Measurements from ENCODE around the gene OSBPL3. TPM values are rescaled to one million over a fixed set of nuclear protein-coding genes. Genes with fewer than 3 reads are reported as not detected.

The OSBPL3 gene
- total RNA-seq, 1 experiment from 2014 or later, result 16.0 TPM

DNA sequence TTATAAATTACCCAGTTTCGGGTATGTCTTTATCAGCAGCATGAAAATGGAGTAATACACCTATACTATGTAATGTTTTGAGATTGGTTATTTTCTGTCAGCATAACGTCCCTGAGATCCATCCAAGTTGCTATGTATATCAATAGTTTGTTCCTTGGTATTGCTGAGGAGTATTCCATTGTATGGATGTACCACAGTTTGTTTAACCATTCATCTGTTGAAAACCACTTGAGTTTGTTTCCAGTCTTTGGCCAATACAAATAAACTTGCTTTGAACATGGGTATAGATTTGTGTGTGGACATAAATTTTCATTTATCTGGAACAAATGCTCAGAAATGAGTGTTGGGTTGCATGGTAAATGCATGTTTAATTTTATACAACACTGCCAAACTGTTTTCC, 119.4 kb downstream of the OSBPL3 start:
- H3K27ac Mint-ChIP-seq, result no peak overlapping the region
- H3K36me3 Mint-ChIP-seq, result peaks cover 24% of the 10 kb centered on the region
- TF ChIP-seq, protein P1, sequence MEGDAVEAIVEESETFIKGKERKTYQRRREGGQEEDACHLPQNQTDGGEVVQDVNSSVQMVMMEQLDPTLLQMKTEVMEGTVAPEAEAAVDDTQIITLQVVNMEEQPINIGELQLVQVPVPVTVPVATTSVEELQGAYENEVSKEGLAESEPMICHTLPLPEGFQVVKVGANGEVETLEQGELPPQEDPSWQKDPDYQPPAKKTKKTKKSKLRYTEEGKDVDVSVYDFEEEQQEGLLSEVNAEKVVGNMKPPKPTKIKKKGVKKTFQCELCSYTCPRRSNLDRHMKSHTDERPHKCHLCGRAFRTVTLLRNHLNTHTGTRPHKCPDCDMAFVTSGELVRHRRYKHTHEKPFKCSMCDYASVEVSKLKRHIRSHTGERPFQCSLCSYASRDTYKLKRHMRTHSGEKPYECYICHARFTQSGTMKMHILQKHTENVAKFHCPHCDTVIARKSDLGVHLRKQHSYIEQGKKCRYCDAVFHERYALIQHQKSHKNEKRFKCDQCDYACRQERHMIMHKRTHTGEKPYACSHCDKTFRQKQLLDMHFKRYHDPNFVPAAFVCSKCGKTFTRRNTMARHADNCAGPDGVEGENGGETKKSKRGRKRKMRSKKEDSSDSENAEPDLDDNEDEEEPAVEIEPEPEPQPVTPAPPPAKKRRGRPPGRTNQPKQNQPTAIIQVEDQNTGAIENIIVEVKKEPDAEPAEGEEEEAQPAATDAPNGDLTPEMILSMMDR (IDR thresholded peaks at IDR 0.05), result no peak
- TF ChIP-seq TP53 (CRISPR knock-in tag; IDR thresholded peaks at IDR 0.05) (no peak), NR1H2 (CRISPR knock-in tag; IDR thresholded peaks at IDR 0.05) (no peak), ELF4 (CRISPR knock-in tag; IDR thresholded peaks at IDR 0.05; ENCODE audit: low read depth) (no peak)
- TF ChIP-seq, protein P2, sequence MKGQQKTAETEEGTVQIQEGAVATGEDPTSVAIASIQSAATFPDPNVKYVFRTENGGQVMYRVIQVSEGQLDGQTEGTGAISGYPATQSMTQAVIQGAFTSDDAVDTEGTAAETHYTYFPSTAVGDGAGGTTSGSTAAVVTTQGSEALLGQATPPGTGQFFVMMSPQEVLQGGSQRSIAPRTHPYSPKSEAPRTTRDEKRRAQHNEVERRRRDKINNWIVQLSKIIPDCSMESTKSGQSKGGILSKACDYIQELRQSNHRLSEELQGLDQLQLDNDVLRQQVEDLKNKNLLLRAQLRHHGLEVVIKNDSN (CRISPR knock-in tag; IDR thresholded peaks at IDR 0.05), result no peak
- no peaks in the 10 kb centered on the region; the same call in 1 of the 2 replicates for H3K27me3 Mint-ChIP-seq (ENCODE audit: low read depth)
- DNase-seq (ENCODE audit: low spot score) (no peak), ATAC-seq (no peak)
- no peaks in the 10 kb centered on the region for H3K4me1 Mint-ChIP-seq
- POLR2A ChIA-PET, result no interaction called here
- H3K4me3 Mint-ChIP-seq, result no peak overlapping the region
- CTCF ChIA-PET, result no interaction called here
- 0 out of 2 replicates have a peak, but pooled peaks cover 3% of the 10 kb centered on the region for H3K9me3 Mint-ChIP-seq

GRCh38 chr7:24858108-24858977, 121.6 kb downstream of the OSBPL3 start:
- H3K27ac Mint-ChIP-seq, result peak overlapping the region; percentile 56
- no peaks in the 10 kb centered on the region; the same call in 1 of the 2 replicates for H3K27me3 Mint-ChIP-seq (ENCODE audit: low read depth)
- ChIA-PET POLR2A (no interaction called here), CTCF (interaction anchor here (0.9 to 1.1 kb wide), 2 partner anchors 11 to 46 kb away, joined by 3 read pairs; no protein-coding TSS in a partner anchor)
- 0 out of 2 replicates have a peak, but pooled peaks cover 3% of the 10 kb centered on the region for H3K9me3 Mint-ChIP-seq
- peaks cover 17% of the 10 kb centered on the region for H3K4me1 Mint-ChIP-seq
- DNase-seq (ENCODE audit: low spot score) (no peak), ATAC-seq (peak; percentile 73)
- H3K36me3 Mint-ChIP-seq, result peaks cover 19% of the 10 kb centered on the region
- H3K4me3 Mint-ChIP-seq, result no peak overlapping the region
- no peak for TF ChIP-seq ATF3 (CRISPR knock-in tag; conservative IDR thresholded peaks at IDR 0.05)
- no peak for TF ChIP-seq TCF7 (CRISPR knock-in tag; IDR thresholded peaks at IDR 0.05; ENCODE audit: low read depth)
- TF ChIP-seq GRHL2 (CRISPR knock-in tag; IDR thresholded peaks at IDR 0.05; ENCODE audit: insufficient replicate concordance, severe bottlenecking), result no peak
- TF ChIP-seq, protein P3, sequence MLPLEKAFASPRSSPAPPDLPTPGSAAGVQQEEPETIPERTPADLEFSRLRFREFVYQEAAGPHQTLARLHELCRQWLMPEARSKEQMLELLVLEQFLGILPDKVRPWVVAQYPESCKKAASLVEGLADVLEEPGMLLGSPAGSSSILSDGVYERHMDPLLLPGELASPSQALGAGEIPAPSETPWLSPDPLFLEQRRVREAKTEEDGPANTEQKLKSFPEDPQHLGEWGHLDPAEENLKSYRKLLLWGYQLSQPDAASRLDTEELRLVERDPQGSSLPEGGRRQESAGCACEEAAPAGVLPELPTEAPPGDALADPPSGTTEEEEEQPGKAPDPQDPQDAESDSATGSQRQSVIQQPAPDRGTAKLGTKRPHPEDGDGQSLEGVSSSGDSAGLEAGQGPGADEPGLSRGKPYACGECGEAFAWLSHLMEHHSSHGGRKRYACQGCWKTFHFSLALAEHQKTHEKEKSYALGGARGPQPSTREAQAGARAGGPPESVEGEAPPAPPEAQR (CRISPR knock-in tag; IDR thresholded peaks at IDR 0.05), result no peak
- no peak for TF ChIP-seq JUN (CRISPR knock-in tag; IDR thresholded peaks at IDR 0.05)
- TF ChIP-seq ZBTB43 (CRISPR knock-in tag; IDR thresholded peaks at IDR 0.05), result no peak
- TF ChIP-seq ZNF121 (CRISPR knock-in tag; IDR thresholded peaks at IDR 0.05), result no peak
- TF ChIP-seq ATF2 (CRISPR knock-in tag; IDR thresholded peaks at IDR 0.05; ENCODE audit: borderline replicate concordance, low read depth), result no peak
- TF ChIP-seq ZNF232 (CRISPR knock-in tag; IDR thresholded peaks at IDR 0.05), result no peak
- TF ChIP-seq ZNF512 (CRISPR knock-in tag; IDR thresholded peaks at IDR 0.05; ENCODE audit: borderline replicate concordance), result no peak
- TF ChIP-seq, protein P4, sequence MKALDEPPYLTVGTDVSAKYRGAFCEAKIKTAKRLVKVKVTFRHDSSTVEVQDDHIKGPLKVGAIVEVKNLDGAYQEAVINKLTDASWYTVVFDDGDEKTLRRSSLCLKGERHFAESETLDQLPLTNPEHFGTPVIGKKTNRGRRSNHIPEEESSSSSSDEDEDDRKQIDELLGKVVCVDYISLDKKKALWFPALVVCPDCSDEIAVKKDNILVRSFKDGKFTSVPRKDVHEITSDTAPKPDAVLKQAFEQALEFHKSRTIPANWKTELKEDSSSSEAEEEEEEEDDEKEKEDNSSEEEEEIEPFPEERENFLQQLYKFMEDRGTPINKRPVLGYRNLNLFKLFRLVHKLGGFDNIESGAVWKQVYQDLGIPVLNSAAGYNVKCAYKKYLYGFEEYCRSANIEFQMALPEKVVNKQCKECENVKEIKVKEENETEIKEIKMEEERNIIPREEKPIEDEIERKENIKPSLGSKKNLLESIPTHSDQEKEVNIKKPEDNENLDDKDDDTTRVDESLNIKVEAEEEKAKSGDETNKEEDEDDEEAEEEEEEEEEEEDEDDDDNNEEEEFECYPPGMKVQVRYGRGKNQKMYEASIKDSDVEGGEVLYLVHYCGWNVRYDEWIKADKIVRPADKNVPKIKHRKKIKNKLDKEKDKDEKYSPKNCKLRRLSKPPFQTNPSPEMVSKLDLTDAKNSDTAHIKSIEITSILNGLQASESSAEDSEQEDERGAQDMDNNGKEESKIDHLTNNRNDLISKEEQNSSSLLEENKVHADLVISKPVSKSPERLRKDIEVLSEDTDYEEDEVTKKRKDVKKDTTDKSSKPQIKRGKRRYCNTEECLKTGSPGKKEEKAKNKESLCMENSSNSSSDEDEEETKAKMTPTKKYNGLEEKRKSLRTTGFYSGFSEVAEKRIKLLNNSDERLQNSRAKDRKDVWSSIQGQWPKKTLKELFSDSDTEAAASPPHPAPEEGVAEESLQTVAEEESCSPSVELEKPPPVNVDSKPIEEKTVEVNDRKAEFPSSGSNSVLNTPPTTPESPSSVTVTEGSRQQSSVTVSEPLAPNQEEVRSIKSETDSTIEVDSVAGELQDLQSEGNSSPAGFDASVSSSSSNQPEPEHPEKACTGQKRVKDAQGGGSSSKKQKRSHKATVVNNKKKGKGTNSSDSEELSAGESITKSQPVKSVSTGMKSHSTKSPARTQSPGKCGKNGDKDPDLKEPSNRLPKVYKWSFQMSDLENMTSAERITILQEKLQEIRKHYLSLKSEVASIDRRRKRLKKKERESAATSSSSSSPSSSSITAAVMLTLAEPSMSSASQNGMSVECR (CRISPR knock-in tag; IDR thresholded peaks at IDR 0.05; ENCODE audit: borderline replicate concordance), result no peak
- TF ChIP-seq, protein P5, sequence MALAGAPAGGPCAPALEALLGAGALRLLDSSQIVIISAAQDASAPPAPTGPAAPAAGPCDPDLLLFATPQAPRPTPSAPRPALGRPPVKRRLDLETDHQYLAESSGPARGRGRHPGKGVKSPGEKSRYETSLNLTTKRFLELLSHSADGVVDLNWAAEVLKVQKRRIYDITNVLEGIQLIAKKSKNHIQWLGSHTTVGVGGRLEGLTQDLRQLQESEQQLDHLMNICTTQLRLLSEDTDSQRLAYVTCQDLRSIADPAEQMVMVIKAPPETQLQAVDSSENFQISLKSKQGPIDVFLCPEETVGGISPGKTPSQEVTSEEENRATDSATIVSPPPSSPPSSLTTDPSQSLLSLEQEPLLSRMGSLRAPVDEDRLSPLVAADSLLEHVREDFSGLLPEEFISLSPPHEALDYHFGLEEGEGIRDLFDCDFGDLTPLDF (CRISPR knock-in tag; IDR thresholded peaks at IDR 0.05), result no peak
- TF ChIP-seq RELA (CRISPR knock-in tag; IDR thresholded peaks at IDR 0.05; ENCODE audit: borderline replicate concordance), result no peak
